Stimulated activated CD4-positive, alpha-beta T cell treated with anti-CD3 and anti-CD28 coated beads, TNF-alpha, amount 100 ng/mL, for 48 hours (primary cell): ENCODE results near the gene TIPRL.
"Not testable (repeated sequence)": the region's sequence is repeated elsewhere in the genome, so short reads cannot be mapped to it uniquely, and the experiment has no call there.

Source experiments
- DNase-seq, 3 donors: peaks; one replicate each; pipeline ENCODE4 v3.0.0-alpha.2; 2020; ENCODE audit warnings: low read depth in 3 of 3

The TIPRL gene

GRCh38 chr1:168178638-168179437 is at the start of gene TIPRL:
TSS of gene TIPRL (plus strand) at chr1:168178962. CDS start at chr1:168179078, 116 bp downstream.
- DNase-seq = peak; percentile 91 to 95 (median 92)

DNA sequence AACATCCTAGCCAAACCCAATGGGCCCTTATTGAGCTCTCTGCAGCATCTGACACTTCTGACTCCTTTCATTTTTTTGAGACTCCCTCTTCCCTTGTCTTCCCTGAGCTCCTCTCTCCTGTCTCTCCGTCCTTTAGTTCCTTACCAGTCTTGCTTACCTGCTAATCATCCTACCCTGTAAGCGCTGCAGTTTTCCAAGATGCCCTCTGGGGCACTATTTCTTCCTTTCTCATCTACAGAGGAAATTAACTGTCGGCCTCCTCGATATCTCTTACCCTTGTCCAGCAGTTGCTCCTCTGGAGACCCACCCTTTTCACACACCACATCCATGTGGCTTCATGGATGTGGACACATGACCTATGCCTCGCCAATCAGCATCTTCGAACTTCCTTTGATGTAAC is 48.8 kb upstream of the TIPRL start:
- no peak for DNase-seq

DNA sequence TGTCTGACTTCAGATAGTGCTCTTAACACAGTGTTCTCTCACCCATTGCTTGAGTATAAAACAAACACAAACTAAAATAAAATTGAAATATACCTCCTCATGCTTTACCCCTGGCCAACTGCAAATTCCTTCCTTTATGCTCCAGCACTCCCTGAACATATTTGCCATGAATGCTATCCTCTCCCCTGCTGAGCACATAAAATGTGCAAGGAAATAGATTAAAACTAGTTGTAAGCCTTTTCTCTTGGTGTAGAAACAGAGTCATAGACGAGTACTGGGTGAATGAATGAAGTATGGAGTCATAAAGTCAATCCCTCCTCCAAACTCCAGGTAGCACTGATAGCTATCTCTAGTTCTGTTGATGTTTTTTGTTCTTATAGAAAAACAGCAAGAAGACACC is 44.6 kb upstream of the TIPRL start:
- no peak for DNase-seq

GRCh38 chr1:168134642-168135041 is 44.1 kb upstream of the TIPRL start:
- no peak for DNase-seq

DNA sequence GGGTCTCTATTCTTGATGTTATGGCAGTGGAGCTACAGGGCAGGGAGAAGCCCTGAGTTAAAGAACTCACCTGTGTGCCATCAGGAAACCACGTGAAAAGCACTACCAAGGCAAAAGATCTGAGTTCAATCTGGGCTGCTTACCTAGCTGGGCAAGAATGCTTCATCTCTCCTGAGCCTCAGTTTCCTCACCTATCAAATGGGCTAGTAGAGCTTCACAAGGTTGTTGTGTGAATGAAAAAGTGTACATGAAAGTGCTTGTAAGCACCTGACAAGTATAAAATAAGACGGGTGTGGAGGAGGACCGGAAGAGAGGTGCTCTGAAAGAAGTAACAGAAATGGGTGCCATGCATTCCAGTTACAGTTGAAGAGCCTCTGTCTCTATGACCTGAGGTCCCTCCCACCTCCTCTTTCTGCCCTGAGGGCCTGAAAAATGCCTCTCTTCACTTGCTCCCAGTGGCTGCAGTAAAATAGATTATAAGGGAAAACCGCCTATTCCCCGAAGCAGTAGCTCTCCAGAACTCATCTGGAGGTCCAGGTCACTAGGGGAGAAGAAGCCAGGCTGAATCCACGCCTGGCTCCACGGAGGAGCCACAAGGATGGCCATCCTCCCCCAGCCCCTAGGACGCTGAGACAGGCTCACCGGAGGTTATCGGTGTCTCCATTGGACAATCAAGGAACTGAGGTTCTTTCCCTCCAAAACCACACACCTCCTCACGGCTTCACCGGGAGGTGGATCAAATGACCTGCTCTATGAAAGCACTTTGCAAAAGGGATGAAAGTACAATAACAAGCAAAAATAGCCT is 43.4 kb upstream of the TIPRL start:
- no peak for DNase-seq

DNA sequence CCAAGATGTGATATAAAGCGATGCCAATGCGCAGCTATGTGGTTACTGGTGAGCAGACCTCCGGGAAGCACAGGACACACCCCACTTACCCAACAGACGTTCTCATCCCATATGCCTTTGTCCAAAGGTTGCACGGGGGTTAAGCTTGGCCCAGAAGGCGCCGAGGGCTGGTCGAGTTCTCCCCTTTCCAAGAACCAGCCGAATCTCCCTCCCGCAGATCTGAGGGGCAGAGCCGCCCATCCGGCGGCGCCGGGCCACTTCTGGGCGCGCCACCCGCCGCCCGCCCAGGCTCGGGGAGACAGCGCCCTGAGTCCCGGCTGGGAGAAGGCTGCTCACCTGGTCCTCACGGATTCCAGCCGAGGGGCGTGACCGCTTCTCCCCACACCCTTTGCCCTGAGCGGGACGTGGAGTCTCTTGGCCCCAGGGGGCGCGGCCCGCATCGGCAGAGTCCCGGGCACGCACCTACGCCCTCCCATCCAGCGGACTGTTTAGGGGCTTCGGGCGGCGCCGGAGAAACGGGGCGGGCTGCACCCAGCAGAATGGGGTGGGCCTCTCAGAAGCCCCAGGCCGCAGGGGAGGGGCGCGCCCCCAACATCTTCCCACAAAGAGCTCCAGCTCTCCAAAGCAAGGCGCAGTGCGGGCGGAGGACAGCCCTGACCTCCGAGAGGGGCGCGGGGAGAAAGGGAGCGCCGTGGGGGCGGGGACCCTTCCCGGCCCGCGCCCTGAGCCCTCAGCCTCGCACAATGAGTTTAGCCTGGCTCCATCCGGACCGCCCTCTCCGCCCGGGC is 42.6 kb upstream of the TIPRL start:
- DNase-seq = no peak

- peak in 1 of 3 donors; percentile 15 for DNase-seq
These were observed 41.9 kb upstream of the TIPRL start, which contains the start of gene GPR161 for GRCh38 chr1:168136709-168137514. TSS of gene GPR161 (minus strand) at chr1:168136930. CDS start at chr1:168104850, 32,080 bp downstream.

DNA sequence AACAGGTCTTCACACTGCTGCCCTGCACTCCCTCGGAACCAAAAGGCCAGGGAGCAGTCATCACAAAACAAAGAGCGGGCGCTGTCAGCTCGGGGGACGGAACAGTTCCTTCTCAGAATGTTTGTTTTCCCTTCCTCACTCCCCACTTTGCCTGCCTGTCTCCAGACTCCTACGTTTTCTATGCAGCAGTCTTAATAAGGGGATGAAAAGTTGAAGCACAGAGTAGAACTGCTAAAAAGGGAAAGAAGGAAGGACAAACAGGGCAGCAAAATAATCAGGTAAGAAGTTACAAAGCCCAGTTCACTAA is 41.3 kb upstream of the TIPRL start:
- no peak for DNase-seq

GRCh38 chr1:168138134-168138533 is 40.6 kb upstream of the TIPRL start:
- no peak for DNase-seq

DNA sequence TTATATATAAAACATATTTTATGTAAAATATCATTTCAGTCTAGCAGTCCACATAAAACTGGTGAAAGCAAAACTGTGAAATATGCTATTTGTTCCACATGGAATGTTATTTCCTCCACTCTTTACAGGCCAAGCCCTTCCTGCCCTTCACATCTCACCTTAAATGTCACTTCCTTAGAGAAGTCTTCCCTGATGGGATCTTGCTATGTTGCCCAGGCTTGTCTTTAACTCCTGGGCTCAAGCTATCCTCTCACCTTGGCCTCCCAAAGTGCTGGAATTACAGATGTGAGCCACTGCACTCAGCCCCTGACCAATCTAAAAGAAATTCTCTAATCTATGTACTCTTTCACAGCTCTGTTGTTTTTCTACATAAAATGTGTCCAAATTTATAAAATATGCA is 39.7 kb upstream of the TIPRL start:
- no peak for DNase-seq

- DNase-seq = no peak
These were observed 36.8 kb upstream of the TIPRL start for GRCh38 chr1:168141871-168142385.

DNA sequence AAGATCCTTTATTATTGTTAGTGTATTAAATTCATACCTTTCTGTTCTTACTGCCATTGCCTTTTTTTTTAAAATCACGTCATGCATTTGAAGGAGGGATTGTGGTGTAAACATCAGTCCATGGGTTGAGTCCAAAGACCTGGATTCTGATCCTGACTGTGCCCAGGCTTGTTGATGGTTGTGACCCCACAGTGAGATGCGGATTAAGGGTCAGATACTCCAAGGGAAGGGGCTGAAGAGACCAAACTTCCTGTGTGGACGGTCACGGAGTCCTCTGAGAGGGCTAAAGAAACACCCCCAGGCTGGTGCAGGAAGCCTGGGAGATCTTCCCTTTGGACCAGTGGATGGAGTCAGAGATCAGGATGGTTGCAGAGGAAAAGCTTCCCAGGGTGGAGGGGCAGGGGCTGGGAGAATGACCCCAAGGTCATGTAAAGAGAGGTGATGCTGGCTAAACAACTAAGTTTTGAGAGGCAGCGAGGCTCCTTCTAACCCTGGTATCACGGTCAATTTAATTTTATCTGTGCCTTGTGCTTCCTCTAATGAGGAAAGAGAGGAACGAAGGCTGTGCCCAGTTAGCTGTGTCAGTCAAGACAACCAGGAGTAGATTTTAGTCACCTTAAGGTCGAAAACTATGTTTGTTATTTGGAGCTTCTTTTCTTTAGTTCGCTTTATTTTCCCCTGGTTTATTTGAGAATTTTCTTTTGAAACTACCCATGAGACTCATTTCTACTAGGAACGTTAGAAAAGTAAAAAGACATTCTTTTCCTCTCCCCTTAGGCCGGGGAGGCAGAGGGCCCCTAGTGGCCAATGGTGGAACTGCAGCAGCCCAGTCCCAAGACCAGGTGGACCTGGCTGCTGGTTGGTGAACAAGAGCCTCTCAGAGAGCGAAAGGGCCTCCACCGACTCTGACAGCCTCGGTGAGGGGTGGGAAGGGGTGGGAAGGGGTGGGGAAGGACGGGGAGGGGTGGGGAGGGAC is 33.3 kb upstream of the TIPRL start:
- DNase-seq = peak; percentile 71 to 84 (median 78)

DNA sequence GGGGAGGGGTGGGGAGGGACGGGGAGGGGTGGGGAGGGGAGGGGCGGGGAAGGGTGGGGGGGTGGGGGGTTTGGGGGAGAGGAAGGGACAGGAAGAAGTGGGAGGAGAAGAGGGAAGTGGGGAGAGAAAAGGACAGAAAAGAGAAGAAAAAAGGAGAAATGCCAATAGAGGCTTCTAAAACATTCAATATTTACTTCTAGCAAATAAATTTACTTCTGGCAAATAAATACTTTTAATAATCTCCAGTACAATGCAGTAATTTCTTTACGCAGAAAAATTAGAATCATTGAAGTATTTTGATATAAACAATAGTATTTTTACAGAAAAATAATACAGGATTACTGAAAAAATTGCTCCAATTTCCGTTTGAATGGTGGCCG is 32.6 kb upstream of the TIPRL start:
- no peak for DNase-seq

- DNase-seq = no peak
These were observed 32.1 kb upstream of the TIPRL start for GRCh38 chr1:168146626-168147025.

GRCh38 chr1:168148916-168149315 is 29.8 kb upstream of the TIPRL start:
- DNase-seq = no peak

DNA sequence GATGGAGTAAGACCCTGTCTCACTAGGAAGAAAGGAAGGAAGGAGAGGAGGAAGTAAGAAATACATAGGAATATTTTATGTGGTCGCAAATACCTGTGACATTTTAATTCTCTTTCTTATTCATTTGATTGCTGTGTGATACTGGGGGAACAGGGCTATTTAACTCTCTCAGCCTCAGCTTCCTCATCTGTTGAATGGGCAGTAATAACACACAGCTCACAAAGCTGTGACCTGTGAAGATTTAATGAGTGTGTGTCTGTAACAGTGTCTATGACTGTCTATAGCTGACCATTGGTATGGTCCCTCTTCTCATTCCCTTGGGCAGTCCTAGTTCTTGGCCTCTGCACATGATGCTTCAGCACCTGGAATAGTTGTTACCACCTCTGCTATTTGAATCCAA is 28.5 kb upstream of the TIPRL start:
- DNase-seq = no peak

DNA sequence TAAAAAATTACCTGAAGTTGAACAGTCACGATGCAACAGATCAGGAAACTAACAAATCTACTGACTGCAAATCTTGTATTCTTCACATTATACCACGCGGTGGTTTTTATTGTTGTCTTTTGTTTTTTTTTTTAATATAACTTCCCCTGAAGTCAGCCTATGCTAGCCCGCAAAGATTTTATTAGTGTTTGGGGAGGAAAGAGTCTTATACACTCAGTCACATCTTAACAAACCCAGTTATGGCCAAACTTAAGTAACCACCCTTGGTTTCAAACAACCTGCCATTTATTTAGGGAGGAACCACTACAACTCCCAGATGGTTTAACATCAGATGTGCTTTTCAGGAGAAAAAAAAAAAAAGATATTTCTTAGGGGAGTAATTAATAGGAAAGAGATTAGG is 26.8 kb upstream of the TIPRL start:
- no peak for DNase-seq

- not testable (repeated sequence) for DNase-seq
These were observed 24.1 kb upstream of the TIPRL start for GRCh38 chr1:168154707-168155106.

DNA sequence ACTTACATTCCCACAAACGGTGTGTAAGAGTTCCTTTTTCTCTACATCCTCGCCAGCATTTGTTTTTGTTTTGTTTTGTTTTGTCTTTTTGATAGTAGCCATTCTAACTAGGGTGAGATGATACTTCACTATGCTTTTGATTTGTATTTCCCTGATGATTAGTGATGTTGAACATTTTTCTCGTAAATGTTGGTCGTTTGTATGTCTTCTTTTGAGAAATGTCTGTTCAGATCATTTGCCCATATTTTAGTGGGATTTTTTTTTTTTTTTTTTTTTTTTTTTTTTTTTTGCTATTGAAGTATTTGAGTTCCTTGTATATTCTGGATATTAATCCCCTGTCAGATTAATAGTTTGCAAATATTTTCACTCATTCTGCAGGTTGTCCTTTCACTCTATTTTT is 22.9 kb upstream of the TIPRL start:
- no peak for DNase-seq

GRCh38 chr1:168157638-168158037 is 21.1 kb upstream of the TIPRL start:
- DNase-seq = no peak
